HL-60/S4 treated with phorbol 12-myristate 13-acetate at 8.2 ng/mL for 4 days and 3 days (cell line): ENCODE results near the gene ACTR5.

Experiments used
- in situ Hi-C: fragments of 300-500 bp; cut with MboI; formaldehyde crosslinking; loops from 2 replicates; pipeline ENCODE4 v1.15.0; 2022; ENCODE audit warnings: low sequenced_read_pairs

ACTR5 gene

DNA sequence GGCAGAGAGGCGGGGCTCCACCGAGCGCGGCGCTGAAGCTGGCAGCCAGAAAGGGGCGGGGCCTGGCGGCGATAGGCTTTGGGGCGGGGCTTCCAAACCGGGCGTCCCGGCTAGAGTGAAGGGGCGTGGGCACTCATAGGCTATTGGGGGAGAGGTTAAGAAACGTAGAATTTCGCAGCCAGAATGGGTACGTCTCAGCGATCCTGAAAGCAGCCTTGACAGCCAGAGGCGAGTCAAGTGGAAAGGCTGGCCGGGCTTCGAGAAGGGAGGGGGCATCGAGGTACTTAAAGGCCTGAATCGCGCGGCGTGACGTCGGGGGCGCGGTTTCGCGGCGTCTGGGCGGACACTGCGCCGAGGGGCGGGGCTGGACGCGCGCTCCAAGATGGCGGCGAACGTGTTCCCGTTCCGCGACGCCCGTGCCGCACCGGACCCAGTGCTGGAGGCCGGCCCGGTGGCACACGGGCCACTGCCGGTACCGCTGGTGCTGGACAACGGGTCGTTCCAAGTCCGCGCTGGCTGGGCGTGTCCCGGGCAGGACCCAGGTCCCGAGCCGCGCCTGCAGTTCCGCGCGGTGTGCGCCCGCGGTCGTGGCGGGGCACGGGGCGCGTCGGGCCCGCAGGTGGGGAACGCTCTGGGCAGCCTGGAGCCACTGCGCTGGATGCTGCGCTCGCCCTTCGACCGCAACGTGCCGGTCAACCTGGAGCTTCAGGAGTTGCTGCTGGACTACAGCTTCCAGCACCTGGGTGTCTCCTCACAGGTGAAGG is at the start of gene ACTR5:
ACTR5 (plus strand) TSS at position 364 of the 764 bp plus-strand sequence; CDS start at position 383, 19 bp downstream.
- in situ Hi-C loops = no loop called here

DNA sequence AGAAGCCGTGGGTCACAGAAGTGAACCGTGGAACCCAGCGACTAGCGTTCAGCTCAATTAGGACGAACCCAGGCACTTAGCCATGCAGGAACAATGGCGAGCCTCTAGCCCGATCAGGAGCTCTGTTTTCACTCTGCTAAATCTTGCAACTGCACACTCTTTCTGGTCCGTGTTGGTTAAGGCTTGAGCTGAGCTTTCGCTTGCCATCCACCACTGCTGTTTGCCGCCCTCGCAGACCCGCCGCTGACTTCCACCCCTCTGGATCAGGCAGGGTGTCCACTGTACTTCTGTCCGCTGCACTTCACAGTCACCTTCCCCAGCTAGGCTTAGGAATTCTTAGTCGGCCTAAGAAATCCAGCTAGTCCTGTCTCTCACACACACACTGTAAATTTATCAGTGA is 49.7 kb upstream of the ACTR5 start:
- in situ Hi-C loops = no loop called here

GRCh38 chr20:38700141-38700540 is 48.1 kb upstream of the ACTR5 start:
- in situ Hi-C loops = no loop called here

GRCh38 chr20:38700926-38701325 is 47.3 kb upstream of the ACTR5 start:
- in situ Hi-C loops = no loop called here

DNA sequence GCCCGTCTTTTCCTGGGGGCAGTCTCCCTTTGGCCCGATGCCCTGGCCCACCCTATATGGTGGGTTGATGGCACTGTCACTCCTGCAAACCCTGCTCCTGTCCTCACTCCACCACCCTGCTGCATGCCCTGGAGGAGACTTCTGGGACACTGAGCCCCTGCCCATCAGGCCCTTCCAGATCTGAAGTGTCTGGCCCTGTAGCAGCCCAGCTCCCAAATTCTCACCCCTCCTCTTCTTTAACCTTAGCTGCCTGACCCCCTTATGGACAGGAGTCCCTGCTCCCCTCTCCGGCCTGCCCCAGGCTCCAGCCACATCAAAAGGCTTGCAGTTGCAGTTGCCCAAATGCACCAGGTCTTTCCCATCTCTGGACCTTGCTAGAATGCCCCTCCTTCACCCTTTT is 44.7 kb upstream of the ACTR5 start:
- in situ Hi-C loops = no loop called here

GRCh38 chr20:38704136-38704535 is 44.1 kb upstream of the ACTR5 start:
- in situ Hi-C loops = no loop called here

DNA sequence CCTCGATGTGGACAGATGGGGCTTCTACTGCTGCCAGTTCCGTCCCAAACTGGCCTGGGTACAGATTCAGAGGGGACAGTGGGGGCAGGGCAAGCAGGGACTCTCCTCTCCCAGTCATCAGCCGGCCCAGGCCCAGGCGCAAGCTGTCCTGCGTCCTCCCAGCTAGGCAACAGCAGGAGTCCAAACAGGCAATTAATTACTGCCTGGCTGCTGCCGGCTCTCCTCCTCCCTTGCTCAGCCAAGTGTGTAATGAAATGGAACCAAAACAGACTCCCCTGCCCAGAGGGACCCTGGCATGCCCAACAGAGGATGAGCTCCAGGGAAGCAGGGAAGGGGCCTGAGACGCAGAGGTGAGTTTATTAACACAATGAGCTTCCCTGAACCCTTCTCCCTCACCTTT is 41.8 kb upstream of the ACTR5 start:
- in situ Hi-C loops = no loop called here

GRCh38 chr20:38714308-38714707 is 34.0 kb upstream of the ACTR5 start:
- in situ Hi-C loops = no loop called here

DNA sequence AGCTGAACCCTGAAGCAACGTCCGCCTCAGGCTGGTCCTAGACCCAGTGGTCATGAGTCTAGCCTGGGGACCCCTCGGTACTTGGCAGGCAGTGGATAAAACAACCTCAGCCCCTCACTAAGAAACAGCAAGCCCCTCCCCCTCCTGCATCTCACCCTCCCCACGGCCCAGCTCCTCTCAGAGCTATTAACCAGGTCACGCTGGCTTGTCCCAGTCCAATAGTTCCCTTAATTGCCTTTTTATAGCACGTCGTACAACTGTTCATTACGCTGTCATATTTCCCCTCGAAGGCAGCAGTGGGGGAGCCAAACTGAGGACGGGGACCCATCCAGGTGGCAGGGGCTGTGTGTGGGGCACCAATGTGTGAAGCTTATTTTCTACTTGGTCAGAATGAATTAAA is 32.6 kb upstream of the ACTR5 start:
- in situ Hi-C loops = no loop called here

GRCh38 chr20:38722683-38723016 is 25.6 kb upstream of the ACTR5 start:
- in situ Hi-C loops = no loop called here

GRCh38 chr20:38723017-38723847 is 25.0 kb upstream of the ACTR5 start:
- in situ Hi-C loops = no loop called here

DNA sequence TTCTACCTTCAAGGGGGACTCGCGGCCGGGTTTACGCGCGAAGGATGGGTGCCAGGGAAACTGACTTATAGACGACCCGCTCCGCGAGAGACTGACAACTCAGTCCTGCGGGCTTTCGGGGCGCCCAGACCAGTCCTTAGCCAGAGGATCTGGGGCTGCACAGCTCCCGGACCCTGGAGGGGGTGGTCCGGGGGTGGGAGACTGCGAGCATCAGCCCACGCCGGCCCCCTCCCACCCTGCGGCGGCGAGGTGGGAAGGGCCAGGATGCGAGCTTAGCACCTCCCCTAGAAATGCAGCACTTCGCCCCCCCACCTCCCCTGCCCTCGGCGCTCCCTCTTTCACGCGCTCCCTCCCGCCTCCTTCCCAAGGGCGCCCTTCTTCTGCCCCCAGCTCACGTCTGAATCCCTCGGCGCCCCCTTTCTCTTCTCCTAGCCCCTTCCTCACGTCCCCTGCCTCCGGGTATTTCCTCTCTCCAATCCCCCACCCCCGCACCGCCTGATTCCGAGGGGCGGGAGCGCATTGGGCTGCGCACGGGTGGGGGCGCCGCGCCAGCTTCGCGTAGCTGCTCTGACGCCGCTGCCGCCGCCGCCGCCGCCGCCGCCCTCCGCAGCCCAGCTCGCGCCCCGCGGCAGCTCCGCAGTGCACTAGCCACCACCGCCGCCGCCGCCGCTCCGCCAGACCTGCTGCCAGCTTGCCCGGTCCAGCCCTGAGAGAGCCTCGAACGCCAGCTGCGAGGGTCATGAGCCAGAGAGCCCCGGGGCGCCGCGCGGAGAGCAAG is 24.2 kb upstream of the ACTR5 start, which contains the start of gene SLC32A1:
SLC32A1 (plus strand) TSS at position 639 of the 778 bp plus-strand sequence. CDS start 239 bp downstream, outside the sequence.
- in situ Hi-C loops = no loop called here

- in situ Hi-C loops = no loop called here
Observed at GRCh38 chr20:38724626-38725147, 23.6 kb upstream of the ACTR5 start.

DNA sequence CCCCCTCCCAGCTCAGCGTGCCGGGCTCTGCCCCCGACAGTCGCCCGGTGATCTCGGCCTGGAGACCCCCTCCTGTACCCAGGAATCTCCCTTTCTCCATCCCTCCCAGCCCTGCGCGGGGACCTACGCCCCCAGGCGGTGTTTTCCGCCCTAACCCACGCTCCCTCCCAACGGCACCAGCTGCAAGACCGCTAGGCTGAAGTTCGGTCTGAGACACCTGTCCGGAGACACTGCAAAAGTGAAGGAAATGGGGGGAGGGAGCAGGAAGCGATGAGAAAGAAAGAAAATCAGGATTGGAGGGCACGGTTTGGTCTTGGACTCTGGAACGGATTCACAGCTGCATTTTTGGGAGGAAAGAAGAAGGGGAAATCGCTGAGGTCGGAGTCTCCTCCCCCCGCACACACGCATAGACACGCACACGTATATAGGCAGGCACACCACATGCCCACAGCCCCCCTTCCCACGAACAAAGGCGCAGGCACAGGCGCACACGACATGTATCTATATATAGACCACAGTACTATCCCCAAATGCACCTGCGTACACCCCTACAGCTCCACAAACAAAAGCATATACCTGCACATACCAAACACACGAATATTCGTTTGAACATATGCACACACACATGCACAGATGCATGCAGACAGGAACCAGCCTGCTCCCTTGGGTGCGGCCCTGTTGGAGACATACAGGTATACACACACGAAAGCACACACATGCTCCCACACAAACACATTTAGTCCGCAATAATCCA is 22.9 kb upstream of the ACTR5 start:
- in situ Hi-C loops = no loop called here

- in situ Hi-C loops = no loop called here
Observed at GRCh38 chr20:38725931-38726803, 22.1 kb upstream of the ACTR5 start.

- in situ Hi-C loops = no loop called here
Observed at GRCh38 chr20:38726804-38727606, 21.3 kb upstream of the ACTR5 start.

DNA sequence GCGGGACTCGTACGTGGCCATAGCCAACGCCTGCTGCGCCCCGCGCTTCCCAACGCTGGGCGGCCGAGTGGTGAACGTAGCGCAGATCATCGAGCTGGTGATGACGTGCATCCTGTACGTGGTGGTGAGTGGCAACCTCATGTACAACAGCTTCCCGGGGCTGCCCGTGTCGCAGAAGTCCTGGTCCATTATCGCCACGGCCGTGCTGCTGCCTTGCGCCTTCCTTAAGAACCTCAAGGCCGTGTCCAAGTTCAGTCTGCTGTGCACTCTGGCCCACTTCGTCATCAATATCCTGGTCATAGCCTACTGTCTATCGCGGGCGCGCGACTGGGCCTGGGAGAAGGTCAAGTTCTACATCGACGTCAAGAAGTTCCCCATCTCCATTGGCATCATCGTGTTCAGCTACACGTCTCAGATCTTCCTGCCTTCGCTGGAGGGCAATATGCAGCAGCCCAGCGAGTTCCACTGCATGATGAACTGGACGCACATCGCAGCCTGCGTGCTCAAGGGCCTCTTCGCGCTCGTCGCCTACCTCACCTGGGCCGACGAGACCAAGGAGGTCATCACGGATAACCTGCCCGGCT is 20.6 kb upstream of the ACTR5 start:
- in situ Hi-C loops = no loop called here

DNA sequence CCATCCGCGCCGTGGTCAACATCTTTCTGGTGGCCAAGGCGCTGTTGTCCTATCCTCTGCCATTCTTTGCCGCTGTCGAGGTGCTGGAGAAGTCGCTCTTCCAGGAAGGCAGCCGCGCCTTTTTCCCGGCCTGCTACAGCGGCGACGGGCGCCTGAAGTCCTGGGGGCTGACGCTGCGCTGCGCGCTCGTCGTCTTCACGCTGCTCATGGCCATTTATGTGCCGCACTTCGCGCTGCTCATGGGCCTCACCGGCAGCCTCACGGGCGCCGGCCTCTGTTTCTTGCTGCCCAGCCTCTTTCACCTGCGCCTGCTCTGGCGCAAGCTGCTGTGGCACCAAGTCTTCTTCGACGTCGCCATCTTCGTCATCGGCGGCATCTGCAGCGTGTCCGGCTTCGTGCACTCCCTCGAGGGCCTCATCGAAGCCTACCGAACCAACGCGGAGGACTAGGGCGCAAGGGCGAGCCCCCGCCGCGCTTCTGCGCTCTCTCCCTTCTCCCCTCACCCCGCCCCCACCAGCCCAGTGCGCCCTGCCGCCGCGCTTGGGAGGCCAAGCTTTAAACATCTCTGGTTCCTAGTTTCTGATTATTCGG is 20.0 kb upstream of the ACTR5 start:
- in situ Hi-C loops = no loop called here
